ENCODE data around the gene CDC14B. TPM values are rescaled to one million over a fixed set of nuclear protein-coding genes. Genes with fewer than 3 reads are reported as not detected.

Gene CDC14B
- total RNA-seq, 5 donors from 2014 or later (not counting 1 experiment from before 2014, with no cell fraction given) = 4.8 to 11.9 (median 7.2) TPM

GRCh38 chr9:96476013-96476412 is 143.6 kb downstream of the CDC14B start:
- peaks cover 4 to 44% of the 10 kb centered on the region in 2 donors for H3K36me3 ChIP-seq (ENCODE audit: control insufficient read depth in 2 of 2, extremely low read depth in 1 of 2, insufficient read depth in 1 of 2, low read length in 1 of 2)
- ChIA-PET POLR2A (no interaction called here), CTCF (interaction anchor here (0.6 kb wide), 2 partner anchors 19 to 493 kb away, joined by 3 read pairs; no protein-coding TSS in a partner anchor)
- H3K4me1 Mint-ChIP-seq = peaks cover 0 to 13% (median 8%) of the 10 kb centered on the region in 3 donors
- no peaks in the 10 kb centered on the region for H3K4me1 ChIP-seq (ENCODE audit: control insufficient read depth in 1 of 2, extremely low read depth in 1 of 2, insufficient read depth in 2 of 2, low read length in 2 of 2)
- no peaks in the 10 kb centered on the region for H3K9me3 ChIP-seq
- H3K27me3 Mint-ChIP-seq = no peaks in the 10 kb centered on the region
- no peak overlapping the region for H3K4me3 ChIP-seq (ENCODE audit: control insufficient read depth in 1 of 2, extremely low read depth in 1 of 2, low read length in 1 of 2)
- no peak overlapping the region for H3K4me3 Mint-ChIP-seq
- no peak overlapping the region for H3K27ac ChIP-seq (ENCODE audit: low read length)
- H3K27me3 ChIP-seq (replicated peaks in 1 of 2; ENCODE audit: control insufficient read depth in 2 of 2, extremely low read depth in 1 of 2, insufficient read depth in 2 of 2, low read length in 1 of 2) = no peaks in the 10 kb centered on the region
- peaks cover 19% of the 10 kb centered on the region for H3K36me3 Mint-ChIP-seq
- no CpG with 5 or more reads among the region's 4 CpGs for WGBS (ENCODE audit: insufficient coverage)
- no peaks in the 10 kb centered on the region for H3K9me3 Mint-ChIP-seq
- no peak for ATAC-seq (replicated peaks in 1 of 4)
- no peak for DNase-seq
- no peak overlapping the region for H3K27ac Mint-ChIP-seq

- no peak for DNase-seq
- H3K36me3 ChIP-seq (ENCODE audit: control insufficient read depth in 2 of 2, extremely low read depth in 1 of 2, insufficient read depth in 1 of 2, low read length in 1 of 2) = peaks cover 0 to 37% of the 10 kb centered on the region in 2 donors
- no peak for ATAC-seq (replicated peaks in 1 of 4)
- no peaks in the 10 kb centered on the region for H3K27me3 Mint-ChIP-seq
- ChIA-PET POLR2A (interaction anchor here (0.6 to 1.2 kb wide), 3 partner anchors 18 to 123 kb away, joined by 3 to 11 read pairs (median 10); partner anchors contain the start of gene HABP4 (in 1 of the 2)), CTCF (interaction anchor here in 1 of 2 donors (0.5 to 0.7 kb wide), 3 partner anchors 15 to 1102 kb away, joined by 4 to 5 read pairs (median 4); no protein-coding TSS in a partner anchor)
- H3K27ac ChIP-seq (ENCODE audit: low read length) = no peak overlapping the region
- peaks cover 38% of the 10 kb centered on the region for H3K36me3 Mint-ChIP-seq
- no peaks in the 10 kb centered on the region for H3K27me3 ChIP-seq (replicated peaks in 1 of 2; ENCODE audit: control insufficient read depth in 2 of 2, extremely low read depth in 1 of 2, insufficient read depth in 2 of 2, low read length in 1 of 2)
- no peak overlapping the region for H3K4me3 ChIP-seq (ENCODE audit: control insufficient read depth in 1 of 2, extremely low read depth in 1 of 2, low read length in 1 of 2)
- no peak overlapping the region for H3K27ac Mint-ChIP-seq
- H3K9me3 Mint-ChIP-seq = no peaks in the 10 kb centered on the region
- no peaks in the 10 kb centered on the region for H3K4me1 Mint-ChIP-seq
- H3K9me3 ChIP-seq = no peaks in the 10 kb centered on the region
- H3K4me3 Mint-ChIP-seq = no peak overlapping the region
- WGBS (ENCODE audit: insufficient coverage) = 100% methylated on average over 1 of the region's 5 CpGs
- no peaks in the 10 kb centered on the region for H3K4me1 ChIP-seq (ENCODE audit: control insufficient read depth in 1 of 2, extremely low read depth in 1 of 2, insufficient read depth in 2 of 2, low read length in 2 of 2)
Measured at GRCh38 chr9:96467784-96468183, 151.9 kb downstream of the CDC14B start.

- H3K27me3 Mint-ChIP-seq = no peaks in the 10 kb centered on the region
- Histone ChIP-seq H3K4me3 (ENCODE audit: control insufficient read depth in 1 of 2, extremely low read depth in 1 of 2, low read length in 1 of 2) (no peak overlapping the region), H3K27ac (ENCODE audit: low read length) (no peak overlapping the region), H3K27me3 (replicated peaks in 1 of 2; ENCODE audit: control insufficient read depth in 2 of 2, extremely low read depth in 1 of 2, insufficient read depth in 2 of 2, low read length in 1 of 2) (no peaks in the 10 kb centered on the region), H3K36me3 (ENCODE audit: control insufficient read depth in 2 of 2, extremely low read depth in 1 of 2, insufficient read depth in 1 of 2, low read length in 1 of 2) (peaks cover 0 to 20% of the 10 kb centered on the region in 2 donors), H3K4me1 (ENCODE audit: control insufficient read depth in 1 of 2, extremely low read depth in 1 of 2, insufficient read depth in 2 of 2, low read length in 2 of 2) (no peaks in the 10 kb centered on the region), H3K9me3 (no peaks in the 10 kb centered on the region)
- peaks cover 39% of the 10 kb centered on the region for H3K36me3 Mint-ChIP-seq
- WGBS (ENCODE audit: insufficient coverage) = 89% methylated on average over 3 of the region's 6 CpGs
- H3K27ac Mint-ChIP-seq = no peak overlapping the region
- DNase-seq (no peak), ATAC-seq (replicated peaks in 1 of 4) (no peak)
- H3K4me3 Mint-ChIP-seq = no peak overlapping the region
- ChIA-PET CTCF (no interaction called here), POLR2A (no interaction called here)
- H3K4me1 Mint-ChIP-seq = no peaks in the 10 kb centered on the region
- H3K9me3 Mint-ChIP-seq = no peaks in the 10 kb centered on the region
Measured at GRCh38 chr9:96464426-96464825, 155.2 kb downstream of the CDC14B start.

- ChIA-PET POLR2A (interaction anchor here in 1 of 2 donors (1.2 kb wide), 1 partner anchor 13 kb away, joined by 3 read pairs; the partner anchor contains the start of gene HABP4), CTCF (interaction anchor here in 1 of 2 donors (0.6 kb wide), 2 partner anchors 10 to 507 kb away, joined by 3 to 4 read pairs; no protein-coding TSS in a partner anchor)
- Mint-ChIP-seq H3K4me1 (peaks cover 0 to 8% (median 6%) of the 10 kb centered on the region in 3 donors), H3K27ac (no peak overlapping the region), H3K36me3 (peaks cover 48% of the 10 kb centered on the region), H3K4me3 (no peak overlapping the region), H3K27me3 (no peaks in the 10 kb centered on the region), H3K9me3 (no peaks in the 10 kb centered on the region)
- DNase-seq (no peak), ATAC-seq (replicated peaks in 1 of 4) (no peak)
- Histone ChIP-seq H3K4me1 (ENCODE audit: control insufficient read depth in 1 of 2, extremely low read depth in 1 of 2, insufficient read depth in 2 of 2, low read length in 2 of 2) (no peaks in the 10 kb centered on the region), H3K9me3 (no peaks in the 10 kb centered on the region), H3K4me3 (ENCODE audit: control insufficient read depth in 1 of 2, extremely low read depth in 1 of 2, low read length in 1 of 2) (no peak overlapping the region), H3K27ac (ENCODE audit: low read length) (no peak overlapping the region), H3K36me3 (ENCODE audit: control insufficient read depth in 2 of 2, extremely low read depth in 1 of 2, insufficient read depth in 1 of 2, low read length in 1 of 2) (peaks cover 0 to 7% of the 10 kb centered on the region in 2 donors), H3K27me3 (replicated peaks in 1 of 2; ENCODE audit: control insufficient read depth in 2 of 2, extremely low read depth in 1 of 2, insufficient read depth in 2 of 2, low read length in 1 of 2) (no peaks in the 10 kb centered on the region)
- 93% methylated on average over 3 of the region's 6 CpGs for WGBS (ENCODE audit: insufficient coverage)
Measured at GRCh38 chr9:96462541-96462940, 157.1 kb downstream of the CDC14B start.

GRCh38 chr9:96461336-96461735 is 158.3 kb downstream of the CDC14B start:
- no peak overlapping the region for H3K4me3 Mint-ChIP-seq
- no peaks in the 10 kb centered on the region for H3K27me3 ChIP-seq (replicated peaks in 1 of 2; ENCODE audit: control insufficient read depth in 2 of 2, extremely low read depth in 1 of 2, insufficient read depth in 2 of 2, low read length in 1 of 2)
- H3K4me3 ChIP-seq (ENCODE audit: control insufficient read depth in 1 of 2, extremely low read depth in 1 of 2, low read length in 1 of 2) = no peak overlapping the region
- H3K9me3 ChIP-seq = no peaks in the 10 kb centered on the region
- no peaks in the 10 kb centered on the region for H3K27me3 Mint-ChIP-seq
- no peak overlapping the region for H3K27ac Mint-ChIP-seq
- H3K4me1 Mint-ChIP-seq = peaks cover 0 to 8% (median 6%) of the 10 kb centered on the region in 3 donors
- ATAC-seq (replicated peaks in 1 of 4) = no peak
- H3K36me3 Mint-ChIP-seq = peaks cover 45% of the 10 kb centered on the region
- peaks cover 0 to 4% of the 10 kb centered on the region in 2 donors for H3K36me3 ChIP-seq (ENCODE audit: control insufficient read depth in 2 of 2, extremely low read depth in 1 of 2, insufficient read depth in 1 of 2, low read length in 1 of 2)
- no peak for DNase-seq
- whole genome bisulfite sequencing (ENCODE audit: insufficient coverage) = 100% methylated on average over 3 of the region's 8 CpGs
- POLR2A ChIA-PET = interaction anchor here in 1 of 2 donors (0.6 to 0.7 kb wide), 2 partner anchors 9 to 155 kb away, joined by 3 to 8 read pairs; no protein-coding TSS in a partner anchor
- CTCF ChIA-PET = interaction anchor here in 1 of 2 donors (1.0 kb wide), 1 partner anchor 9 kb away, joined by 5 read pairs; no protein-coding TSS in a partner anchor
- no peaks in the 10 kb centered on the region for H3K4me1 ChIP-seq (ENCODE audit: control insufficient read depth in 1 of 2, extremely low read depth in 1 of 2, insufficient read depth in 2 of 2, low read length in 2 of 2)
- H3K27ac ChIP-seq (ENCODE audit: low read length) = no peak overlapping the region
- H3K9me3 Mint-ChIP-seq = no peaks in the 10 kb centered on the region

- CTCF ChIA-PET = interaction anchor here in 1 of 2 donors (1.0 kb wide), 1 partner anchor 8 kb away, joined by 5 read pairs; no protein-coding TSS in a partner anchor
- no peak overlapping the region for H3K27ac ChIP-seq (ENCODE audit: low read length)
- Mint-ChIP-seq H3K9me3 (no peaks in the 10 kb centered on the region), H3K27me3 (no peaks in the 10 kb centered on the region), H3K36me3 (peaks cover 42% of the 10 kb centered on the region), H3K4me1 (peaks cover 0 to 8% (median 6%) of the 10 kb centered on the region in 3 donors), H3K27ac (no peak overlapping the region), H3K4me3 (no peak overlapping the region)
- DNase-seq (no peak), ATAC-seq (replicated peaks in 1 of 4) (no peak)
- H3K4me1 ChIP-seq (ENCODE audit: control insufficient read depth in 1 of 2, extremely low read depth in 1 of 2, insufficient read depth in 2 of 2, low read length in 2 of 2) = no peaks in the 10 kb centered on the region
- peaks cover 0 to 3% of the 10 kb centered on the region in 2 donors for H3K36me3 ChIP-seq (ENCODE audit: control insufficient read depth in 2 of 2, extremely low read depth in 1 of 2, insufficient read depth in 1 of 2, low read length in 1 of 2)
- H3K9me3 ChIP-seq = no peaks in the 10 kb centered on the region
- H3K27me3 ChIP-seq (replicated peaks in 1 of 2; ENCODE audit: control insufficient read depth in 2 of 2, extremely low read depth in 1 of 2, insufficient read depth in 2 of 2, low read length in 1 of 2) = no peaks in the 10 kb centered on the region
- no peak overlapping the region for H3K4me3 ChIP-seq (ENCODE audit: control insufficient read depth in 1 of 2, extremely low read depth in 1 of 2, low read length in 1 of 2)
- POLR2A ChIA-PET = interaction anchor here in 1 of 2 donors (0.6 to 0.7 kb wide), 2 partner anchors 8 to 155 kb away, joined by 3 to 8 read pairs; no protein-coding TSS in a partner anchor
Measured at GRCh38 chr9:96460882-96461281, 158.8 kb downstream of the CDC14B start.

Measured in T-cell (primary cell).